GM12864 (cell line): Measurements from ENCODE around the gene PCBP2.
"Not testable (repeated sequence)": the region's sequence is repeated elsewhere in the genome, so short reads cannot be mapped to it uniquely, and the experiment has no call there.

Experiments
- DNase-seq: peaks from one replicate; pipeline ENCODE4 v3.0.0-alpha.2; 2011; ENCODE audit warnings: low read depth
- H3K4me3 ChIP-seq: 2 replicates; pipeline ENCODE4 v1.5.1; 2011; ENCODE audit warnings: mild to moderate bottlenecking, low read depth, low read length, control low read depth
- CTCF ChIP-seq: IDR thresholded peaks from 2 replicates; pipeline ENCODE4 v1.5.1; 2011; ENCODE audit warnings: low read depth, mild to moderate bottlenecking, moderate library complexity, low read length, control low read depth, inconsistent platforms; ENCODE audit errors: missing control alignments

Gene PCBP2

GRCh38 chr12:53418221-53418620 lies 33.7 kb upstream of the PCBP2 start:
- TF ChIP-seq CTCF, result no peak

GRCh38 chr12:53419756-53420155 lies 32.1 kb upstream of the PCBP2 start:
- DNase-seq, result no peak
- H3K4me3 ChIP-seq, result no peak overlapping the region
- TF ChIP-seq CTCF, result no peak

More at GRCh38 chr12:53418221-53418620, 33.7 kb upstream of the PCBP2 start:
- DNase-seq, result no peak
- H3K4me3 ChIP-seq, result no peak overlapping the region

- not testable (repeated sequence) for H3K4me3 ChIP-seq, DNase-seq
These were observed 29.7 kb upstream of the PCBP2 start for GRCh38 chr12:53422247-53422646.

- TF ChIP-seq CTCF, result no peak
- DNase-seq, result no peak
- no peak within 1 kb of the TSS for H3K4me3 ChIP-seq
These were observed 28.3 kb upstream of the PCBP2 start, which contains the start of gene AMHR2 for GRCh38 chr12:53423597-53423996. AMHR2 (plus strand) TSS chr12:53423855; CDS start chr12:53423935, 80 bp downstream.

- TF ChIP-seq CTCF, result no peak
- H3K4me3 ChIP-seq, result no peak overlapping the region
- no peak for DNase-seq
These were observed 27.0 kb upstream of the PCBP2 start for GRCh38 chr12:53424626-53425514.

GRCh38 chr12:53425515-53426150 lies 26.3 kb upstream of the PCBP2 start:
- no peak for DNase-seq
- no peak overlapping the region for H3K4me3 ChIP-seq
- no peak for TF ChIP-seq CTCF

GRCh38 chr12:53427905-53428594 lies 23.9 kb upstream of the PCBP2 start:
- DNase-seq, result no peak
- no peak for TF ChIP-seq CTCF
- H3K4me3 ChIP-seq, result no peak overlapping the region
